Glomerular visceral epithelial cell (primary cell): ENCODE measurements around the gene SEC22B.
"Not testable (repeated sequence)": the region's sequence is repeated elsewhere in the genome, so short reads cannot be mapped to it uniquely, and the experiment has no call there.

Experiments
- DNase-seq: peaks from one replicate; pipeline ENCODE4 v3.0.0-alpha.2; 2016; ENCODE audit errors: extremely low spot score

SEC22B gene

DNA sequence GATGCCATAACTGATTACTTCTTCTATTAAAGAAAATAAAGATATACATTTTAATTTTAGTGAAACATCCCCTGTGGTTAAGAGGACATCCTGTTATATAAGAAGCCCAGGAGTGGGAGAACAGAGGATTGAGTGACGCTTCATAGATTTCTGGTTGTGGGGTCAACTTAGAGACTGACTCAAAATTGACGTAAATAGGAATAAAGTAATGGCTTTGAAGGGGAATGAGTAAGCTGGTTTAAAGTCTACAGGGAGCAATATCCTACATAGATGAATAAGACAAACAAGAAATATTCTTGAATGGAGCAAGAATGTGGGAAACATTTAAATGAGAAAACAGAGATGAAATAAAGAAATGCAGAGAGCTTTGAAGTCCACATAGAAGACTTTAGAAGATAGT lies 60.2 kb downstream of the SEC22B start:
- DNase-seq, result not testable (repeated sequence)

DNA sequence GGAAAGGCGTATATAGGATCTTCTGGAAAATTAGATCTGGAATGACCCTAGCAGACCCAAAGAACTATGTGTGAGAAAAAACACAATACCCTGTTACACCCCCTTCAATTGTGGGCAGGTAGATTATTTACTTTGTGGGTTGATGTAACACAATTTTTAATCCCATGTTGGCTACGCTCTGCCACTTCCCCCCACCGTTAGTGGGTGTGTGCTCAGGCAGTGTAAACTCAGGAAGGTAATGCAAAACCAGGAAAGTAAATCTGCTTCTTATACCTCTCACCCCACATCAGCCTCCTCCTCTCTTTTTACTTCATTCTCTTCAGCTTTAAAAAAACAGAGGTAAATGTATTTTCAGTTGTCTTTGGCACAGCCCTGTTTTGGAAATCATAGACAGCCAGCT lies 63.2 kb downstream of the SEC22B start:
- DNase-seq, result not testable (repeated sequence)

DNA sequence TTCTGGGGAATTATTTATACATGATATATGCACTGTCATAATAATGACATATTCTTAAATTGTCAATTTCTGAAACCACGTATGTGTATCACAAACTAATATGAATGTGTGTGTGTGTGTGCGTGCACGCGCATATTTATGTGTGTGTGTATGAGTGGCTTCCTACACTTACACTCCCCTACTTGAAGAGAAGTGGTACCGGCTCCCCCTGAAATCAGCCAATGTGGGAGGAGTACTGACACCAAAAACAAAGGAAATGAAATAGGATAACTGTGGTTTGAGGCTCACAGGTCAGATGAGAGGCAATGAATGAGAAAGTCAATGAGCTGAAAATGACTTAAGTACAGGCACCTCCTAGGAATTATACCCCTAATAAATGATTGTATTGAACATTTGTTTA lies 64.1 kb downstream of the SEC22B start:
- peak; percentile 21 for DNase-seq

DNA sequence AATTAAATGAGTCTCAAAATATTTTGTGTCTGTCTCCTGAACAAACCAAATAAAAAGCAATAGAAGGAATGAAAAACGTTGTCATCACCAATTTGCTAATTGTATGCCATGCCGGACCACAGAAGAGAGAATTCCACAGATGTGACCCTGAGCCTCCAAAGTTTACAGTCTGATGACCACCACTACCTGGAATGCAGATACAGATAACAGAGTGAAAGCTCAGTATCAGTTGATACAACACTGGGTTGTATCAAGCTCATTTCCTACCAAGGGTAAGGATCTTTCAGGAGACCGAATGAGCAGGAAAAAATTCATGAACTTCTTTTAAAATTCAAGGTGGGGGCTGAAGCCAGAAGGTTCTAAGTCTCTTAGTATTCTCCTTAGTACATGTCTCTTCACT lies 64.5 kb downstream of the SEC22B start:
- DNase-seq, result not testable (repeated sequence)

DNA sequence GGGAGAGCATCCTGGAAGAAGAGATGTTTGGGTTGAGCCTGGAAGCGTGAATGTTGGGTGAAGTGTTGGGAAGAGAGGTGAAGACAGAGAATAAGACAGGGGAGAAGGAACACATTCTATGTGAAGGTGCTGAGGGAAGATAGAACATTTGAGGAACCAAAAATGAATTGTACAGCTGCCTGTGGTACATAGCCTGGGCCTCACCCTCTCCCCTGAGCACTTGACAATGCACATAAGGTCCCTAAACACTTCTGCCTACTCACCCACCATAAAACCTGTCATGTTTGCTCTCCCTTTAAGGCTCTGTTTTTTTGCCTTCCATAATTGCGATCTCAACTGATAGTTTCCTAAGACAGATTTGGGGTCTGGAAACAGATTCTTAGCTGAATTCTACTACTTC lies 65.3 kb downstream of the SEC22B start:
- DNase-seq, result not testable (repeated sequence)

DNA sequence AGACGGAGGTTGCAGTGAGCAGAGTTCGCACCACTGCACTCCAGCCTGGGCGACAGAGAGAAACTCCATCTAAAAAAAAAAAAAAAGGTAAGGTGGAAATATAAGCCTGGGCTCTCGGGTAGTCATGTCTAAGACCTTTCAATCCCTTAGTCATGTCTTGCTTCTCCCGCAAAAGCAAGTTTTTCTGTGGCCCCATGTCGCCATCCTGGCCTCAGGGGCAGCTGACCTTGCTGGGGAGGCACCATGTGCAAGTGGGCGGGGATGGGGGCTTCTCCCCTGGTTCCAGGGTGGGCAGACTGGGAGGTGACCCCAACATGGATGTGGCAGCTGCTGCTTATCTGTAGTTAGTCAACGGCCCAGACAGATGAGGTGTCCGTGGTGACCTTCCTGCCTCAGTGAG lies 66.7 kb downstream of the SEC22B start:
- not testable (repeated sequence) for DNase-seq

DNA sequence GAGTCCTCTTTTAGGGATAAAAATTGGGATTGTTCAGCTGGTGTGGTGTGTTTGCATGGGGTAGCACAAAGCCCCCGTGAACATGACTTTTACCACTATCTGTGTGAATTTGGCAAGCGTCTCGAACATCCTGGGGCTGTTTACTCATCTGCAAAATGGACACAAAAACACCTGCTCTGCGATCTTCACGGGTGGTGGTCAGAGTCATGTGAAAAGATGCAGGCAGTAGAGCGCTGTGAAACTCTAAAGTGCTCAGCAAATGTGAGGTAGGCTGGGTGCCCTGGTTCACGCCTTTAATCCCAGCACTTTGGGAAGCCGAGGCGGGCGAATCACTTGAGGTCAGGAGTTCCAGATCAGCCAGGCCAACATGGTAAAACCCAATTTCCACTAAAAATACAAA lies 67.1 kb downstream of the SEC22B start:
- DNase-seq, result not testable (repeated sequence)

DNA sequence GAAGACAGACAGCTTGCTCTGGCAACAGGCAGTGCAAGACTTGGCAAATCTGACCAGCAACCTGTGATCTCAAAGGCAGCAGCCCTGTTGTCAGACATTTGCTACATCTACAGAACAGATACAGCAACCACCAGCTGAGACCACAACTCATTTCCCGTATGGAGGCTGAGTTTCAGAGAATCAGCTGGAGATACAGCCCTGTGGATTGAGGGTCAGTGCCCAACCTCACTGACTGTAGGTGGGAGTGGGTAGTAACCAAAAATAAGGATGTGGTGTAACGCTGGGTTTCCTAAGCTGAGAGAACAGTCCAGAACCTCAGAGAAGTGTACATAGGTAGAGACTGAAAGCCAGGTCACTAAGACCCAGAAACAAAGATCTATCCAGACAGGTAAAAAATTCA lies 71.0 kb downstream of the SEC22B start:
- not testable (repeated sequence) for DNase-seq

DNA sequence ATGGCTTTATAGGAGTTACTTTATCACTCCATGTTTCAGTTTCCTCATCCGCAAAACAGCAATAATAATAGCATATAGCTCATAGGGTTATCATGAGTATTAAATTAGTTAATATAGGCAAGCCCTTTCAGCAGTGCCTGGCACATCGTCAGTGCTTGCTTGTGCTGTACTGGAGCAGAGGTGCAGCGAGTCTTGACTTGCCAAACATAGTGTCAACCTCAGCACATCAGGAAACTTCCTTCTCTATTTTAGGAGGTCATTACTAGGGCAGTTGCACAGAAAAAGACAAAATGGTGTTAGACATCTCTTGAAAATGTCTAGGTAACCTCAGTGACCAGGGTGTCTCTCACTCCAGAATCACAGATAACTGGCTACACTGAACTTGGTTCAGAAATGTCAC lies 72.6 kb downstream of the SEC22B start:
- DNase-seq, result not testable (repeated sequence)

DNA sequence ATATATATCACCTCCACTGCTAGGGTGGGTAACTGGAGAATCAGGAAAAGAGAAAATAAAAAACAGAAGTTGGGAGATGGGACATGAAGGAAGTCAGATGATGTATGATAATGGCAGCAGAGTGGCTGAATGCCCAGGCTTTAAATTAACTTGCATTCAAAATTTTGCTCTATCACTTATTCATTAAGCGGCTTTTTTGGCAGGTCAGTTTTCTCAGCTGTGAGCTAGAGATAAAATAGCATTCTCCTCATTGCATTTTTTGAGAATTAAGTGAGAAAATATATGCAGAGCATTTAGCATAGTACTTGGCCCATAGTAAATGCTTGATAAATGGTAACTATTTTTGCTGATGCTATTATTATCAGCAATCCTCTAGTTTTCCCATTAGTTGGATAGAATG lies 74.7 kb downstream of the SEC22B start:
- not testable (repeated sequence) for DNase-seq
